ENCODE data around the gene FCRLB. TPM values are rescaled to one million over a fixed set of nuclear protein-coding genes. Genes with fewer than 3 reads are reported as not detected.

The FCRLB gene
- total and polyA plus RNA-seq, 2 of the 13 experiments (the other 11 are each of a cell fraction or from before 2014, with no cell fraction given), result 0.08 to 0.11 TPM

GRCh38 chr1:161749509-161750407 lies 28.4 kb downstream of the FCRLB start, which contains the start of gene DUSP12 (continued):
- 0 out of 2 replicates have a peak, but pooled peaks have one; percentile 42 for TF ChIP-seq ZNF775 (CRISPR knock-in tag; IDR thresholded peaks at IDR 0.05; ENCODE audit: borderline replicate concordance)
- TF ChIP-seq ZNF564 (CRISPR knock-in tag; IDR thresholded peaks at IDR 0.05), result peak; percentile 53; the same call in 1 of the 2 replicates
- no peak for TF ChIP-seq PBX2 (CRISPR knock-in tag; IDR thresholded peaks at IDR 0.05)
- no peak for TF ChIP-seq ATRX (CRISPR knock-in tag; IDR thresholded peaks at IDR 0.05; ENCODE audit: borderline replicate concordance)
- peak; percentile 21 for TF ChIP-seq HNRNPK (IDR thresholded peaks at IDR 0.05; ENCODE audit: low read depth, low read length, poor library complexity, severe bottlenecking)
- TF ChIP-seq ZNF850 (CRISPR knock-in tag; conservative IDR thresholded peaks at IDR 0.05), result 0 out of 2 replicates have a peak, but pooled peaks have one; percentile 28
- TF ChIP-seq ZHX2 (IDR thresholded peaks at IDR 0.05; ENCODE audit: low read depth), result peak; percentile 68
- no peak for TF ChIP-seq ZHX2 (CRISPR knock-in tag; IDR thresholded peaks at IDR 0.05; ENCODE audit: borderline replicate concordance)
- no peak for TF ChIP-seq KLF13 (CRISPR knock-in tag; IDR thresholded peaks at IDR 0.05)
- peak; percentile 78; the same call in 1 of the 2 replicates for TF ChIP-seq KMT2A (CRISPR knock-in tag; IDR thresholded peaks at IDR 0.05)
- TF ChIP-seq ZNF567 (CRISPR knock-in tag; IDR thresholded peaks at IDR 0.05; ENCODE audit: borderline replicate concordance), result no peak
- peak; percentile 96 for TF ChIP-seq ZNF343 (CRISPR knock-in tag; IDR thresholded peaks at IDR 0.05)
- no peak; the same call in 1 of the 2 replicates for TF ChIP-seq HMG20B (CRISPR knock-in tag; conservative IDR thresholded peaks at IDR 0.05)
- no peak for TF ChIP-seq TOPORS (CRISPR knock-in tag; IDR thresholded peaks at IDR 0.05)
- TF ChIP-seq NAIF1 (CRISPR knock-in tag; IDR thresholded peaks at IDR 0.05; ENCODE audit: borderline replicate concordance), result peak; percentile 51; the same call in 1 of the 2 replicates
- peak; percentile 70; the same call in 1 of the 2 replicates for TF ChIP-seq NFKB2 (CRISPR knock-in tag; IDR thresholded peaks at IDR 0.05; ENCODE audit: borderline replicate concordance)
- TF ChIP-seq FOXA1 (IDR thresholded peaks at IDR 0.05), result no peak
- peak; percentile 2; the same call in 1 of the 2 replicates for TF ChIP-seq FOXA1 (CRISPR knock-in tag; IDR thresholded peaks at IDR 0.05)
- TF ChIP-seq PATZ1 (CRISPR knock-in tag; IDR thresholded peaks at IDR 0.05), result peak; percentile 57

All from HepG2 (cell line).